ENCODE data around the gene FBN1.

FBN1 gene

DNA sequence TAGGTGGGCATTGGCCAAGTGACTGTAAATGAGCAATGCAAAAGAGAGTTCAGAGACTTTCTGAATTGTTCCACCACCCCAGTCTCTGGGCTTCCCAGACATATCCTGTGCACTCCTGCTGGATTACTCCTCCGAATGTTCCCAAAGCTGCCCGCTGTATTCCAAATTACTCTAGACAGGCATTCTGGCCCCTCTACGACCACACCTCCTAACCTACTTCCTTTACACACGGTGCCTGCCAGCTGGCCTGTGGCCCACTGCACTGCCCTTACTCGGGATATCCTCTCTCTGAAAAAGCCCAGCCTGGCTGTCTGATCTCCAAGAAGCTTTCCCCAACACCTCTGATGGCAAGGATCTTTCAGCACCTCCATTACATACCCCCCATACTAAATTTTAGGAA is 247.7 kb downstream of the FBN1 start:
- peak; percentile 14 for DNase-seq (ENCODE audit: low spot score)

- no peak for DNase-seq (ENCODE audit: low spot score)
Observed at GRCh38 chr15:48396020-48396419, 249.5 kb downstream of the FBN1 start.

DNA sequence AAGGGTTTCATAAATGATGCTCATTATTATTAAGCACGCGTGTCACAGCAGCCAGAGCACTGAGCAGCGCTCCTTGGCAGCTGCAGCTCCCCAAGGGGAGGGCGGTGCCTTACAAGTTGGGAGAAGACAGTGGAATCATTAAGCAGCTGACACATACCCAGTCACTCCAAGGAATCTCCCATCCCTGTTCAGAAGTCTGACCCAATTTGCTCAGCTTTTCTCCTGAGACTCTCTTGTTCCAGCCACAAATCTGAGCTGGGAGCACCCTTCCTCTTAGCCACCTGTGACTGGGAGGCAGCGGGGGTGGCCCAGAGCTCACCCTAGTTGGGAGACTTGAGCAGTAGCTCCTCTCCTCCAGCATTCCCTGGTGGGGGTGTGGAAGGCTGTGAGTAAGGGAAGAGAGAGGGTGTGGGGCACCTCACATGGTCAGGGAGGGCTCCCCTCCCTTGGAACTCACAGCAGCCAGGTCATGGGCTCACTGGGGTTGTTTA is 249.9 kb downstream of the FBN1 start:
- peak; percentile 12 for DNase-seq (ENCODE audit: low spot score)

- DNase-seq (ENCODE audit: low spot score) = no peak
Observed at GRCh38 chr15:48394970-48395369, 250.5 kb downstream of the FBN1 start.

DNA sequence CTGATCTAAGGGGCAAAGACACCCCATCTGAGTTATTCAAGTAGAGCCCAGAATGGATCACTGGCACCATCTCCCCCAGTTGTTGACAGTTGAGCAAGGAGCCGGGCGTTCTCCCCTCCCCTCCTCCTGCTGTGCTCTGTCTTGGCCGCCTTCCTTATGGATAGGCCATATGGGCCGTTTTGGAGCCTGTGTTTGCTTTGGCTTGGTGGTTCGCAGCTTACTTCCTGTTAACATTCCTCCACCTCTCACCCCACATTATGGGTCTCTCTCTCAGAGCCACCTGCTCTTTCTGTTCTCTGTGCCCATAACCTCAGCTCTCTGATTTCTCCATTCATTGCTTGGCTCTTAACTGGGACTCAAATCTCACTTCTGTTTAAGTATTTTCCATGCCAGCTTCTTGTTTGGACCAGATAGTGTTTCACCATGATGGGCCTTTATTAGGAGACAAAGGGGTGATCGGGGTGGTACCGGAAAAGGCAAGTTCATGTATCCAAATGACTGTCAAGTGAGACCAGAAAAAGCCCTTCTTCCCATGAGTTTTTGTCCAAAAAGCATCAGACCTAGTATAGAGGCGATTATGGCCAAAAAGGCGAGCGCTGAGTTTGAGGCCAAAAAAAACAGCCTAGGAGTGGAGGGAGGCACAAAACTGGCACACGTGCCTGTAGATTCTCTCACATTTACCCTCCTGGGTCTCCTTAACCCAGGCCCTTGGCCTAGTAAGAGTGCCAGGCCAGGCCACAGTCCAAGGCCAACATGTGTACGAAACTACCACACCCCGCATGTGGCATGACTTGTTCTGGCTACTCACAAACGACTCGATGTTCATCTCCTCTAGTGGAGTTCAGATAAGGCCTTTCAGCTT is 251.6 kb downstream of the FBN1 start:
- no peak for DNase-seq (ENCODE audit: low spot score)

GRCh38 chr15:48392356-48392755 is 253.2 kb downstream of the FBN1 start:
- peak; percentile 72 for DNase-seq (ENCODE audit: low spot score)

GRCh38 chr15:48391950-48392349 is 253.6 kb downstream of the FBN1 start:
- no peak for DNase-seq (ENCODE audit: low spot score)

GRCh38 chr15:48389691-48390143 is 255.8 kb downstream of the FBN1 start:
- DNase-seq (ENCODE audit: low spot score) = no peak

GRCh38 chr15:48388910-48389309 is 256.6 kb downstream of the FBN1 start:
- no peak for DNase-seq (ENCODE audit: low spot score)

DNA sequence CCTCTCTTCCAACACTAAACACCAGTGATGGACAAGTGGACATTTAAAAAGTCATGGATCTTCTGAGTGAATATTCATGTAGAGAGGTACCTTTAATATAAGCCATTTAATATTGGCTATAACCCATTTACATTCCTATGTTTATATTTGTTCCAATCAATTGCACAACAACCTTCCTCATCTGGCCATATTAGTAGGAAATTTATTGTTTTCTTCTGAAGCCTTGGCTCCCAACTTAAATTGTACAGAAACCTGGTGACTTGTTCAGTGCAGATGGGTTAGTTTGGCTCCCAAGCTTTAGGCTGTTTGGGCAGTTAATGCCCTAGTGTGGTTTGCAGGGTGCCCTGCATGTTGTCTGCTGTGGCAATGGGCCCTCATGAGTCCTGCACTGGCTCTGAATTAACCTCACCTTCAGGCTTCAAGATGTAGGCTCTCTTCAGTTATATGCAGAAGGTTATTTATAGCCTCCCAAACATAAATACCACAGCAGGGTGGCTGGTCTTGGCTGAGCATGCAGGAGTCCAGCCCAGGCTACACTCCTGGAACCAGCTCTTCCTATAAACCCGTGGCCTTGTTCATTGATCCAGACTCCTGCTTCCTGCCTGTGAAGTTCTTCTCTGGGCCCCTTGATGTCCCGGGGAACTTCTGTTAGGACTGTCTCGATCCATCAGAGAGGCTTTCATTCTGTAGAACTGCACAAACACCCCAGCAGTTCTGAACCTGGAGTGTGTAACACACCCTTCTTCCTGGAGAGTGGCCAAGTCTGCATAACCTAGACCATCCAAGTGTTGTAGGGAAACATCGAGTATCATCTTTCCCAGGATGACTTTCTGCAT is 257.3 kb downstream of the FBN1 start:
- no peak for DNase-seq (ENCODE audit: low spot score)

DNA sequence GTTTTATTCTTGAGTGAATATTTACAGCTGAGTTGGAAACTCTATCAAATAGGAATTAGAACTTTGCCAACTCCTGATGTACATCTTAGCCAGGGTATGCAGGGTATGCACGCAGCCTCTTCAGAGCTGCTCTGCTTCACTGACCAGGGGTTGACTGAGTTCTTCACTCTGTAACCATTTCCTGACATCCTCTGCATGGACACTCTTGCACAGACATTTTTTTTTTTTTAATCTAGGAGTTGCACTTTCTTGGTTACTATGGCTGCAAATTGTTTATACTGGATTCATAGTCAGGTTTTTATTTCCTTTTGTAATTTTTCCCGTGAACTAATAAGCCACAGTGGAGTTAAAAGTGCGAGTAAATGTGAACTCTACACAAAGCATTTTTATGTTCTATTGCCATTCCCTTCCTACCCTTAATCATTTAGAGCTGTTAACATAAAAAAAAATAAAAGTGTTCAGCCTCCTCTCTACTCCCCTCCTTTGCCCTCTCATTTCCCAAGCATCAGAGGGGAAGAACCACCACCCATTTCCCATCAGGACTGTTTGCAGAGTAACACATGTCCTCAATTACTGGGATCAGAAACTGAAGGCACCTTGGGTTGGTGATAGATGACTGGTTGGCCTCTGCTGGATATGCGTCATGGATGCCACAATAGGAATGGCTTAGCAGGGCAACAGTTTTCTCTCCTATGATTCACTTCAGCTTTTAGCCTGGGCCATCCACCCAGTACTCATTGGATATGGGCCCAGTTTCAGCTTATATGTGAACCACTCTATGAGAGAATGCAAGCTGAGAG is 260.3 kb downstream of the FBN1 start:
- no peak for DNase-seq (ENCODE audit: low spot score)

GRCh38 chr15:48384616-48385015 is 260.9 kb downstream of the FBN1 start:
- no peak for DNase-seq (ENCODE audit: low spot score)

DNA sequence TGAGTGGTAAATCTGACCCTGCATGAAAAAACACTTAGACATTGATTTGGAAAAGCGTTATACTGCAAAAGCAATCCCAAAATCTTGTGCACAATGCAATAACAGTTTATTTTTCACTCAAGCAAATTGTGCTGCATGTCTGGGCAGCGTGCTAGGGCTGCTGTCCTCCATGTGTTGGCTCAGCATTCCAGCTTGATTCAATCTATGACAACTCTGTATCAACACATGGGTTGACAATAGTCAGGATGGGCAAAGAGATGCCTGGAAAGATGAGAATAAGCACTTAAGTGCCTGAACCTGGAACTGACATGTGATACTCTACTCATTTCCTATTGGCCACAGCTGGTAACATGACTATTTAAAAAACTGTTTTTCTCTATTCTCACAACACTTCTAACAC is 262.5 kb downstream of the FBN1 start:
- DNase-seq (ENCODE audit: low spot score) = no peak

GRCh38 chr15:48381861-48382260 is 263.6 kb downstream of the FBN1 start:
- no peak for DNase-seq (ENCODE audit: low spot score)

DNA sequence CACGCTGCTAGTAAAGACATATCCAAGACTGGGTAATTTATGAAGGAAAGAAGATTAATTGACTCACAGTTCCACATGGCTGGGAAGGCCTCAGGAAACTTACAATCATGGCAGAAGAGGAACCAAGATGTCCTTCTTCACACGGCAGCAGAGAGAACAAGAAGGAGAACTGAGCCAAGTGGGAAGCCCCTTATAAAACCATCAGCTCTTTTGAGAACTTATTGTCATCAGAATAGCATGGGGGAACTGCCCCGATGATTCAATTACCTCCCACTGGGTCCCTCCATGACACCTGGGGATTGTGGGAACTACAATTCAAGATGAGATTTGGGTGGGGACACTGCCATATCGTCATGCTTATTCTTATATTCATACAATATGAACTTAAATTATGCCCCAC is 265.3 kb downstream of the FBN1 start:
- DNase-seq (ENCODE audit: low spot score) = no peak

DNA sequence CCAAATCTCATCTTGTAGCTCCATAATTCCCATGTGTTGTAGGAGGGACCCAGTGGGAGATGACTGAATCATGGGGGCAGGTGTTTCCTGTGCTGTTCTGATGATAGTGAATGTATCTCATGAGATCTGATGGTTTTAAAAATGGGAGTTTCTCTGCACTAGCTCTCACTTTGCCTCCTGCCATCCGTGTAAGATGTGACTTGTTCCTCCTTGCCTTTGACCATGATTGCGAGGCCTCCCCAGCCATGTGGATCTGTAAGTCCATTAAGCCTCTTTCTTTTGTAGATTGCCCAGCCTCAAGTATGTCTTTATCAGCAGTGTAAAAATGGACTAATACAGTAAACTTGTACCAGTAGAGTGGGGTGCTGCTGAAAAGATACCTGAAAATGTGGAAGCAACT is 269.7 kb downstream of the FBN1 start:
- DNase-seq (ENCODE audit: low spot score) = no peak

DNA sequence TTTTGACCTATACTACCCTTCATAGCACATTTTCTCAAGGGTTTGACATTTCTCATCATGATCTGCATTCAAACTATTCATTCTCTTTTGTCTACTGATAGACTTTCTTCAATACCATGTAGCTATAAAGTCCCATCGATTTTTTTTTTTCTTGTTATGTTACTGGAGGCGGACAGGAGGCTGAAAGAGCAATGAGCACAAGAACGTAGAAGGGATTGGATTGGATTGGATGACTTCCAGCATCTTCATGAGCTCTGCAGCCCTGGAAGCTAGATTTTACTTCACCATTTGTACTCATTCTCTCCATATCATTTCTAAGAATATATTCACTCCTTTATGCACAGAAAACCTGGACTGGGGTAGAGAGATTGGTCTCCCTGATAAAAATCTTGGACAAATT is 271.0 kb downstream of the FBN1 start:
- DNase-seq (ENCODE audit: low spot score) = no peak

DNA sequence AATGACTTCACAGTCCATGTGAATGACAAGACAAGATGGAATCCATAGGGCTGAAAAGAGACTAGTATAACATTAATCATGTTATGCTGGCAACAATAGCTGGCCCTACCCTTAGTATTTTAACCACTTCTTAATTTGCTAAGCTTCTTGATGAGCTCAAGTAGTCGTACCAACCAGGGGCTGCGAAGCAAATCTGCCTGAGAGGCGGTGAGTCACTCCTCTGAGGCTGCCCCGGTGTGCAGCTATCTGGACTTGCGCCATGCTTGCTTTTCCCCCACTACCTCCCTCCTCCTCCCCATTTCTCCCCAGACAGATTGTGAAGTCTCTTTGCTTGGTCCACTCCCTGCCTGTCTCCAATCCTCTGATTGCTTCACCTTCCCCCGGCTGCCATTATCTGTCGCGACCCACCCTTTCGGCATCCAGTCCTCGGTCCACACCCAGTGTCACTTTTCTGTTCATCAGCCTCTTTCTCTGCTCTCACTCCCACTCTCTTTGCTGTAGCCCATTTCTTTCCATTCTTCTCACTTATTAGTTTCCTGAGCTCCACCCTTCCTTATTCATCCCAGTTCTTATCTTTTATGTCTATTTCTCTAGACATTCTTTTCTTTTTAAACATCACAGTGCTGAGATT is 271.6 kb downstream of the FBN1 start:
- no peak for DNase-seq (ENCODE audit: low spot score)

- DNase-seq (ENCODE audit: low spot score) = no peak
Observed at GRCh38 chr15:48371961-48372360, 273.5 kb downstream of the FBN1 start.

- DNase-seq (ENCODE audit: low spot score) = no peak
Observed at GRCh38 chr15:48371550-48371949, 274.0 kb downstream of the FBN1 start.

- DNase-seq (ENCODE audit: low spot score) = no peak
Observed at GRCh38 chr15:48370460-48370859, 275.0 kb downstream of the FBN1 start.

DNA sequence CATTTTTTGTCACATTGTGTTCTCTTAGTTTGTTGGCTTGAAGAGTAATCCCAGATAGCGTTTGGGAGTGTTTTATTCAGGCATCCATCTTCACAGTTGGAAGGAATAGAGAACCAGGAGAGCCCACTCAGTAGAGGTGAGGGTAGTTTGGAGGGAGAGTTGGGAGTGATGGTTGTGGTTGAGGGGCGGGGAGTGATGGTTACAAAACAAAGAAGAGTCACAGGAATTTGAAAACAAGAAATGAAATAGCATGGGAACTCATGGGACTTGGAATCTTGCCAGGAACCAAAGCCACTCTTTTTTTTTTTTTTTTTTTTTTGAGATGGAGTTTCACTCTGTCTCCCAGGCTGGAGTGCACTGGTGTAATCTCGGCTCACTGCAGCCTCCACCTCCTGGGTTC is 278.0 kb downstream of the FBN1 start:
- no peak for DNase-seq (ENCODE audit: low spot score)
